Measurements from ENCODE around the gene CPHXL2. TPM values are rescaled to one million over a fixed set of nuclear protein-coding genes. Genes with fewer than 3 reads are reported as not detected.

CPHXL2 gene
- not detected in 2 replicates for total RNA-seq

DNA sequence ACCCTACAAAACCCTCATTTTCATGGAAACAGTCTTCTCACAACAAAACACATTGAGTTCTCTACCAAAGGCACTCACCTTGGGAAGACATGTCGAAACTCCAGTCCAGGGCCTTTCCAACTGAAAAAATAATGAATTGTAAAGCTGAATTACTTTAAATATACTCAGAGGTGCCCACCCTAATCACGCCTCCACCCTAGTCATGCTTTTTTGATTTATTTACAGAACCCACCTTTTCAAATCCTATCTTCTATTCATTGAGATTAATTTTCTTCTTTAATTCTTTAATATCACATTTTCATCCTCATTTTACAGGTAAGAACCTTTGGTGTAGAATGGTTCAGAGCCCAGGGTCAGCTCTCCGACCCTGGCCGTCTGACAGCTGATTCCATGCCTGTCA, at the start of gene CPHXL2:
Gene CPHXL2, minus strand, starts transcription at position 101 of the 400 bp plus-strand sequence. Its CDS starts 10 bp downstream, at position 91.
- no peak for DNase-seq (ENCODE audit: low read depth in 2 of 2)

DNA sequence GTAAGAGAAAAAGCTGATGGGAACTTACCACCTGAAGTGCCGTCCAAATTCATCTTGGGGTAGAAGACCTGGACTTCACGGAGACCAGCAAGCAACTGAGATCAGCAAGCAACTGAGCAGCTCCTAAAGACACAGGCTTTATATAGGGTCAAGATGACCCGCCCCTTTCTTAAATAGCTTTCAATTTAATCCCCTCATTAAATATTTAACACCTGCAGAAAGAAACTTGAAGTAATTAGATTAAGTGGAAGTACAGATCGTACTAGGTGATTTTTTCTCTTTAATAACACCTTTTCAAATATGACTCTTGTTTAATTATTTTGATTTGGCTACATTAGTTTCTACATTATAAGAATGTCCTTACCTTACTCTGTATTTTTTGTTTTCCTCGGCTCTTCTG, 49.6 kb upstream of the CPHXL2 start, which contains the start of gene CPHXL:
Gene CPHXL, minus strand, starts transcription at position 101 of the 400 bp plus-strand sequence. Its CDS starts 48 bp downstream, at position 53.
- no peak for DNase-seq (ENCODE audit: low read depth in 2 of 2)

DNA sequence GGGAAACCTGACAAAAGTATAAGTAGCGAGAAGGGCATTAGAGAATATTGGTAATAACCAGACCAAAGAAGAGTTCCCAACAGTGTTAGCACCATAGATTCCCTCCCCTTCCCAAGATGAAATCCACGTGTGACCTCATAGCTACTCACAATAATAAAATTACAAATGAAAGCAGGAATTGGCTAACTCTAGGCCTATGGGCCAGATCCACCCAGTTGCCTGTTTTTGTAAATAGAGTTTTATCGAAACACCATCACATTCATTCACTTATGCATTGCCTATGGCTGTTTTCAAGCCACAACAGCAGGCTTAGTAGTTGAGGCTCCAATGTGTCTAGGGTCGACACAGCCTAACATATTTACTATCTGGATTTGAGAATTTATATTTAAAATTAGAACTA, 41.6 kb upstream of the CPHXL2 start:
- DNase-seq (ENCODE audit: low read depth in 2 of 2), result no peak

DNA sequence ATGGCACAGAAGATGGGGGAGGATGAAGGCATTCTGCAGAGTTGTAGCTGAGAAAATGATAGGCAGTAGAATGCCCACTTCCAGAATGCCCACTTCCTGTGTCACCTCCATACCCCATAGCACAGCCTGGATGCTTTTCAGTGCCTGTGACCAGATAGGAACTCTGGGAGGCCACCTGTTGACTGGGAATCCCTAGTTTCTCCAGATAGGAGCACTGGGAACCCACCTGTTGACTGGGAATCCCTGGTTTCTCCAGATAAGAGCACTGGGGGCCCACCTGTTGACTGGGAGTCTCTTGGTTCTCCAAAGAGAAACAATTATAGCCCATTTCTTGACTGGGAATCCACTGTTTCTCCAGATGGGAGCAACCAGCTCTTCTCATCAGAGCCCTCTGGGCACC, 37.9 kb upstream of the CPHXL2 start:
- no peak for DNase-seq (ENCODE audit: low read depth in 2 of 2)

DNA sequence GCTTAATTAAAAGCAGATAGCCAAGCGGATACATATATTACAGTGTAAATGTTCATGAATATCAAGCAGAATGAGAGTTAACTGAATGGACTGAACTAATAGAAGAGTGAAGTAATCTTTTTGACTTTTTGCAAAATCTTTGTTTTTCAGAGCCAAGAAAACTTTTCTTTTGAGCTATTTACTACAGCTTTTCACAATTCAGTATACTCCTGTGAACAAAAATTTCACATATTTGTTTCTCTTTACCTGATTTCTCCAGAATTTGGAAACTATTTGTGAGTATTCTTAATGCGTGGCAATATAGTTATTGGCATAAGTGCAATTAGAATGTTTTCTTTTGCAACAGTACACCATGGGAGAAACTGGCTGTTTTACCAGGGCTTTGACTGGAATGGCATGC, 33.5 kb upstream of the CPHXL2 start:
- DNase-seq (ENCODE audit: low read depth in 2 of 2), result no peak

DNA sequence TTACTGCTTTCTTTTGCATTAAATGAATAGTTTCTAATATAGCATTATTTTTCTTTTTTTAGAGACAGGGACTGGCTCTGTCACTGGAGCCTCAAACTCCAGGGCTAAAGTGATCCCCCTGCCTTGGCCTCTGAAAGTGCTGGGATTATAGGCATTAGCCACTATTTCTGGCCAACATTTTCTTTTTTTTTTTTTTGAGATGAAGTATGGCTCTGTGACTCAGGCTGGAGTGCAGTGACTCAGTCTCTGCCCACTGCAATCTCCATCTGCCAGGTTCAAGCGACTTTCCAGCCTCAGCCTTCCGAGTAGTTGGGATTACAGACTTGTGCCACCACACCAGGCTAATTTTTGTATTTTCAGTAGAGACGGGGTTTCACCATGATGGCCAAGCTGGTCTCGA, 26.5 kb upstream of the CPHXL2 start:
- peak in 1 of 2 donors; percentile 6 for DNase-seq (ENCODE audit: low read depth in 2 of 2)

DNA sequence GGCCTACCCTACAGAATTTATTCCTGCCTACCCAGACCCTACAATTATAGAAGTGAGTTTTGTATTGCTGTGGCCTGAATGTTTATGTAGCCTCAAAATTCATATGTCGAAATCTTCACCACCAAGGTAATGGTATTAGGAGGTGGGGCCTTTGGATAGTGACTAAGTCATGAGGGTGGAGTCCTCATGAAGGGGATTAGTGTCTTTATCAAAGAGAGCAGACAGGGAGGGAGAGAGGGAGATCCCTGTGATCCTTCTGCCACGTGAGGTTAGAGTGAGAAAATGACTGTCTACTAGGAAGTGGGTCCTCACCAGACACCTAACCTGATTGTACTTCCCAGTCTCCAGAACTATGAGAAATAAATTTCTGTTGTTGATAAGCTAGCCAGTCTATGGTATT, 25.4 kb upstream of the CPHXL2 start:
- no peak for DNase-seq (ENCODE audit: low read depth in 2 of 2)

DNA sequence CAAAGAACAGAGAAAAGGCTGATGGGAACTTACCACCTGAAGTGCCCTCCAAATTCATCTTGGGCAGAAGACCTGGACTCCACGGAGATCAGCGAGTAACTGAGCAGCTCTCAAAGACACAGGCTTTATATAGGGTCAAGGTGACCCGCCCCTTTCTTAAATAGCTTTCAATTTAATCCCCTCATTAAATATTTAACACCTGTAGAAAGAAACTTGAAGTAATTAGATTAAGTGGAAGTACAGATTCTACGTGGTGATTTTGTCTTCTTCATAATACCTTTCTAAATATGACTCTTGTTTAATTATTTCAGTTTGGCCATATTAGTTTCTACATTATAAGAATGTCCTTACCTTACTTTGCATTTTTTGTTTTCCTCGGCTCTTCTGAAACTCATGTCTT, 24.6 kb upstream of the CPHXL2 start, which contains the start of gene DUXB:
Gene DUXB, minus strand, starts transcription at position 101 of the 400 bp plus-strand sequence. Its CDS starts 43 bp downstream, at position 58.
- DNase-seq (ENCODE audit: low read depth in 2 of 2), result no peak

DNA sequence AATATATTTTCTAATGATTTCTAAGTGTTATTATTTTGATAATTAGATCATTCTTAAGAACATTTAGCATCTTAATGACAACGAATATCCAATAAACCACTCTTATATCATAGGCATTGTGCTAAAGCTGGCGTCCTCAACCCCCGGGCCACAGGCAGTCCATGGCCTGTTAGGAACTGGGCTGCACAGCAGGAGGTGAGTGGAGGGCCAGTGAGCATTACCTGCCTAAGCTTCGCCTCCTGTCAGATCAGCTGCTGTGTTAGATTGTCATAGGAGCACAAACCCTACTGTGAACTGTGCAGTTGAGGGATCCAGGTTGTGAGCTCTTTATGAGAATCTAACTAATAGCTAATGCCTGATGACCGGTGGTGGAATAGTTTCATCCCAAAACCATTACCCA, 20.8 kb upstream of the CPHXL2 start:
- DNase-seq (ENCODE audit: low read depth in 2 of 2), result no peak

DNA sequence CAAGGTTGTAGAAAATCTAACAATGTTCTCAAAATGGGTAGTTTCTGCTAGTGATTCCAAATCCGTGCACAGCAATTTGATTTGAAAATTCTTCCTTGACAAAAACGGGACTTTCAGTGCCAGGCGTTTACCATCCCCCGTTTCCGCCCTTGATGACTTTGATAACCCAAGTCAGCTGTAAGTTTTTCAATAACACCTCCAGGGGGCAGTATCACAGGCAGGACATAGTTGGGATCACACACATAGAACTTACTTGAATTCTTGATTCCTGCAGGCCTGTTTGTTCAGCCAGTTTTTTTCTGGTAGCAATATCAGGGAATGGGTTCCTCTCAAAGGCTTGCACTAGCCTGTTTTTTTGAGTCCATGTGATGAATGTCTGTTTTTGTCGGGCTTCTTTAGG, 18.9 kb upstream of the CPHXL2 start:
- DNase-seq (ENCODE audit: low read depth in 2 of 2), result no peak

DNA sequence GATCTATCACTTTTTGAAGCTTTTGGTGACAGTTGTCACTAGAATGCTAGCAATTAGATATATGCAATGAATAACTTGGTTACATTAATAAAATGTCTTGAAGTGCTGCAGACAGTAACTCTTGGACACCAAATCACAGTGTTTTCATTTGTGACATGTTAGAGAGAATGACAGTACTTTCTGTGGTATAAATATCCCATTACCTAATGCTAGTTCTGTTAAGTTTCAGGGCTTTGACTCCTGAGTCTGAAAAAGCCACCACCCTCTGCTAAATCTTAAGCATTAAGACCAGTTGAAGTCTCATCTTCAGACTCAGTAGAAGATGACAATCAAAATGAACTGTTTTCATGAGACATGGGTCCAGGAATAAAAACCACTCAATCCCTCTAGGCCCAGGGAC, 10.6 kb upstream of the CPHXL2 start:
- no peak for DNase-seq (ENCODE audit: low read depth in 2 of 2)

DNA sequence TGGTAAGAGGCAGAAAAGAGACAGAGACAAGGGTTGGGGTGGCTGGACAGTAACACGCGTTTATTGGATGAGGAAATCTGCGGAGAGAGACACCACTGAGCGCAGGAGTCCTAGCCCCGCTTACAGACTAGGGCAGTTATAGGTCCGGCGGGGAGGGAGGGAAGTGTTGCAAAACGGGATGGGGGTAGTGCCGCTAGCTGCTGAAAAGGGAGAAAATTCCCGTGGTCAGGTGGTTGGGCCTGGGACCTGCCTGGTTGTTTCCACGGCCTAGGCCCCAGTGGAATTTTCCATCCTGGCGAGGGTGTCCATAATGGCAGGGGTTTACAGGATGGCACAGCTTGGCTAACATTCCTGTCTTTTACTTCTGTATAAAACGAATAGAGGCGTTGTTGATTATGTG, 5.5 kb upstream of the CPHXL2 start:
- DNase-seq (ENCODE audit: low read depth in 2 of 2), result no peak

DNA sequence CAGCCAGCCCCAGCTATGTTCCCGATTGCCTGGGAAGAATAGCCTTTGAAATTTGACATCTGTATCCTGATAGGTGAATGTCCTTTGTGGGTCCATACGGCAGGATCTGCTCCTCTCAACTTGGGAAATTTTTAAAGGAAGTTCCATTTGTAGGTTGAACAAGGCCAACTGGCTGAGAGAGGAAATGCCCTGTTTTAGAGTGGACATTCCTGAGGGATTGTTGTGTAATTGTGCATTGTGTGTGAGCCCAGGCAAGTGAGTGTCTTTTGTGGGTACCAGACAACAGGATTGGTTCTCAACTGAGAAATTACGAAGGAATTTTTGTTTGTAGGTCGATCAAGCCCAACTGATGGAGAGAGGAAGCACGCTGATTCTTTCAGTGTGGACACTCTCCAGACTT, 2.6 kb upstream of the CPHXL2 start:
- peak; percentile 29 to 60 for DNase-seq (ENCODE audit: low read depth in 2 of 2)

DNA sequence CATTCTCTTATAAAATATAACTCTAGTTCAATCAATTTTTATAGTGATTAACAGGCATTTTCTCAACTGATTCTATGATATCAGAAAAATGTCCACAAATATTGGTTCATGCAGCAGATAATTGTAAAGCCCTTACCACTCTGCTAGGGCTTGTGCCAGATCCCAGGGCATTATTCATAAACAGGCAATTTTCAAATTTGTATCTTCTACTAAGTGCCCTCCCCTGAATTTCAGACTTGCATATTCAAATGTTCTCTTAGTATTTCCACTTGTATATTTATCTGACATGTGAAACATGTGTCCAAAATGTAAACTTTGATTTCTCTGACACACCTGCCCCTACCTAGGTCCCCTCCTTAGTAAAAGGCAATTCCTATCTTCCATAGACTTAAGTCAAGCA, 9.3 kb downstream of the CPHXL2 start:
- DNase-seq (ENCODE audit: low read depth in 2 of 2), result no peak

DNA sequence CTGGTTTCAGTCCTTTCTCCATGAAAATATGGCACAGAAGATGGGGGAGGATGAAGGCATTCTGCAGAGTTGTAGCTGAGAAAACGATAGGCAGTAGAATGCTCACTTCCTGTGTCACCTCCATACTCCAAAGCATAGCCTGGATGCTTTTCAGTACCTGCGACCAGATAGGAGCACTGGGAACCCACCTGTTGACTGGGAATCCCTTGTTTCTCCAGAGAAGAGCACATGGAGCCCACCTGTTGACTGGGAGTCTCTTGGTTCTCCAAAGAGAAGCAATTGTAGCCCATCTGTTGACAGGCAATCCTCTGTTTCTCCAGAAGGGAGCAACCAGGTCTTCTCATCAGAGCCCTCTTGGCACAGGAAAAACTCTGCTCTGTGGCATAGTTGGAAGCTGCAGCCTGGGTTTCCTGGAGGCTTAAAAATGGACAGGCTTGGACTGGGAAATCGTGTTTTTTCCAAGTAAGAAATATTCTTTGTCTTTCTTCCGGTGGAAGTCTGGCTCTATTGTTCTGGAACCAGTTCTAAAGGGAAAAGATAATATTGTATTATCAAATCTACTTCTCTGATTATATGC, 16.0 kb downstream of the CPHXL2 start:
- peak; percentile 38 to 62 for DNase-seq (ENCODE audit: low read depth in 2 of 2)

DNA sequence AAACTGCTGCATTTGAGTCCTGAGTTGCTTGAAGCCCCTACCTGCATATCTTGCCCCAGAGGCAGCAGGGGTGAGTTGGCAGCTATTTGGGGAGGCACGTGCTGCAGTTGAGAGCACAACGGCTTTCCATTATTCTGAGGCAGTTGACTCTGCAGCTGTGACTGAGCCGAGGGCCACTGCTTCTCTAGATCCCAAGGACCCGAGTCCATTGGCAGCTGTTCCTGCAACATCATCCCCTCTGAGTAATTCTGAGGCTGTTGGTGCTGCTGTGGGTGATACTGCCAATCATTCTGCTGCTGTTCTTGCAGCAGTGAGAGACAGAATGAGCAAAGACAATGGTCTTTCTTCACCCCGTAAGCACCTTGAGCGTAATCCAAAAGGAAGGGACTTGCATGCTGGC, 16.5 kb downstream of the CPHXL2 start:
- DNase-seq (ENCODE audit: low read depth in 2 of 2), result no peak

DNA sequence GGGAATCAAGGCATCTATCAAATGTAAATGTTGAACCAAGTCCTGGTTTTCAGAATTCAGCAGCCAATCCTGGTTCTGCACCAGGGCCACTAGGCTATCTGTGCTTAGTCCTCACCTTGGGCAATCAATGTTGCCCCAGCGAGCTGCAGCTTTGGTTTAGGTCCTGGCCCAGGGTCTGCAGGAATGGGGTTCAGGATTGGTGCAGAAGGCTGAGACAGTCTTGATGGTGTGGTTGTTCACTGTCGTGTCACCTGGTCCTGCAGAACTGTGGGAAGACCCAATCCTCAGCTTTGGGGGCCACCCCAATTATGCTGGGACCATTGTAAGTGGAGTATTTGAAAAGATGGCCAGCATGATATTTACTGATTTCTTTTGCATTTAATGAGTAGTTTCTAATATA, 18.6 kb downstream of the CPHXL2 start:
- no peak for DNase-seq (ENCODE audit: low read depth in 2 of 2)

DNA sequence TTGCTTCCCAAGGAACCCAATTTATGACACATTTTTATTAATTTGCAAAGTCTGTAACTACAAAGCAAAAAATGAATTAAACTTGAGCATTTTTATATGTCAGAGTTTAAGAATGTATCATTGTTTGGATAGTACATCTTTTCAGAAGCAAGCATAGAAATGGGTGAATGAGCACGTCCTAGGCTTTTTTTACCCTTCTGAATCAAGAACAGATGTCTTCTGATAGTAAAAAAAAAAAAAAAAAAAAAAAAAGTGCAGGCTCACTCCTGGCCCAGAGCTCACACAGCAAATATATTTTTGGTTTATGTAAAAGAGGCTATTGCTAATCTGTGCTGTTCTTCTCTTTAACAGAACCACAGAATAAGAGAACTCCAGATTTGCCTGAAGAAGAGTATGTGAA, 22.9 kb downstream of the CPHXL2 start:
- no peak for DNase-seq (ENCODE audit: low read depth in 2 of 2)

DNA sequence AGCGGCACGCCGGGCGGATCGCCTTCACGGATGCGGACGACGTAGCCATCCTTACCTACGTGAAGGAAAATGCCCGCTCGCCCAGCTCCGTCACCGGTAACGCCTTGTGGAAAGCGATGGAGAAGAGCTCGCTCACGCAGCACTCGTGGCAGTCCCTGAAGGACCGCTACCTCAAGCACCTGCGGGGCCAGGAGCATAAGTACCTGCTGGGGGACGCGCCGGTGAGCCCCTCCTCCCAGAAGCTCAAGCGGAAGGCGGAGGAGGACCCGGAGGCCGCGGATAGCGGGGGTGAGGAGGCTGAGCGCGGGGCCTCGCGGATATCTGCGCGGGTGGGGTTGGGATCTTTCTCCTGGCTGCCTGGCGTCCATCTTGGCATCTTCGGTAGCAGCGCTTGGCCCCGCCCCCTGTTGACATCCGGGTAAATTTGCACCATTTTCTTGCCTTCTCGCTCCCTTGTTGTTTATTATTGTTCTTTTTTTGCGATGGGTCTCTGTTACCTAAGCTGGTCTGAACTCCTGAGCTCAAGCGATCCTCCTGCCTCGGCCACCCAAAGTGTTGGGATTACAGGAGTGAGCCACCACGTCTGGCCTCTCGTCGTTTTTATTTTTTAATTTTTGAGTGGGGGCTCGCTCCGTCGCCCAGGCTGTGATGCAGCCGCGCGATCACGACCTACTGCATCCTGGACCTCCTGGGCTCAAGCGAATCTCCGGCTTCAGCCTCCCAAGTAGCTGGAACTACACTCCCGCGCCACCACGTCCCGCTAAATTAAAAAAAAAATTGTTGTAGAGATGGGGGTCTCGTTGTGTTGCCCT, 28.3 kb downstream of the CPHXL2 start:
- DNase-seq (ENCODE audit: low read depth in 2 of 2), result peak; percentile 70 to 81

DNA sequence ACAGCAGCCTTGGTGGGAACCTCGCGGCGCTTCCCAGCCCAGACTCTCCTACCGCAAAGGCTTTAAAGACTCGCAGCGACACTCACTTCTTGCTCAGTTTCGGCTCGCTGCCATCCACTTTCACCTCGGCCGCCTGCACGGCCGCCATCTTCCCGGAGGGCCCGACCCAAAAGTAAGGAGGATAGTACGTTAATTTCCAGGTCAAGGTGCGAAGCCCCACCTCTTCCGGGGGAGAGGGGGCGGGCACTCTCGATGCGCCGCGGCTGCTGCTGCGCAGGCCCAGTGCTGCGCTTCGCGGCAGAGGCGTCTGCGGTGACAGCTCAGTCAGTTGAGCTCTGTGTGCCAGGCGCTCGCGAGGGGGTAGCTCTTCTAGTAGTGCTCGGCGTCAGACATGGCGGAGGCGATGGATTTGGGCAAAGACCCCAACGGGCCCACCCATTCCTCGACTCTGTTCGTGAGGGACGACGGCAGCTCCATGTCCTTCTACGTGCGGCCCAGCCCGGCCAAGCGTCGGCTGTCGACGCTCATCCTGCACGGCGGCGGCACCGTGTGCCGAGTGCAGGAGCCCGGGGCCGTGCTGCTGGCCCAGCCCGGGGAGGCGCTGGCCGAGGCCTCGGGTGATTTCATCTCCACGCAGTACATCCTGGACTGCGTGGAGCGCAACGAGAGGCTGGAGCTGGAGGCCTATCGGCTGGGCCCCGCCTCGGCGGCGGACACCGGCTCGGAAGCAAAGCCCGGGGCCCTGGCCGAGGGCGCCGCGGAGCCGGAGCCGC, 29.1 kb downstream of the CPHXL2 start, which contains the start of the genes KARS1 and TERF2IP:
Gene KARS1, minus strand, starts transcription at position 174 of the 773 bp plus-strand sequence. Its CDS starts 26 bp downstream, at position 148.
Gene TERF2IP, plus strand, starts transcription at position 282 of the 773 bp plus-strand sequence. Its CDS starts 110 bp downstream, at position 392.
- DNase-seq (ENCODE audit: low read depth in 2 of 2), result peak; percentile 96

DNA sequence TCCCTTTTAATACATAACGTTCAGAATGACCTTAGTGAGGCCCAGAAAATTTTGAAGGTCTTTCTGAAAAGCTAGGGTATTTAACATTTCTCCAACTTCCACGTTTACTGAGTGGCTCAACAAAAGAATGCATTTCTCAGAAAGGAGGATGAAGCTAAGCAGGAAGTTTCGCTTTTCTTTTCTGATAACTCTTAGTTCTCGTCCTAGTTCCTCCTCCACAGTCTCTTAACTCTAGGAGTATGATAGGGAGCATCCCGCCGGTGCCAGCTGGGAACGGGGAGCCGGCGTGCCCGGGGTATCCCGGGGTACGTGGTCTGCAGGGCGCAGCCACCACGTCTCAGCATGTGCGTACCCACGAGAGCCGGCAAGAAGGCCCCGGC, 29.7 kb downstream of the CPHXL2 start:
- DNase-seq (ENCODE audit: low read depth in 2 of 2), result no peak
